GM12878 (cell line): ENCODE data around the gene COQ5. TPM values are rescaled to one million over a fixed set of nuclear protein-coding genes. Genes with fewer than 3 reads are reported as not detected.

ENCODE experiments used
- ATAC-seq: fragments of 200-7000 bp; cut with Tn5 transposase; 3 replicates; pipeline ENCODE4 v1.9.1; 2020; ENCODE audit warnings: mild to moderate bottlenecking, moderate library complexity
- BruUV-seq: library from RNA; stranded (reverse); fragments of 400-500 nt; replicated peaks from 2 replicates; lab custom pipeline; 2021; lab: Mats Ljungman, UMichigan
- CTCF ChIA-PET: fragments of 300-600 bp; sonication (Branson Sonifier 250); formaldehyde crosslinking; extraction: SDS; loops from one replicate; lab custom pipeline; 2021; ENCODE audit warnings: inconsistent platforms; lab: Yijun Ruan, JAX
- POLR2A ChIA-PET: fragments of 350-600 bp; formaldehyde crosslinking; extraction: SDS; loops from one replicate; lab custom pipeline; 2021; ENCODE audit warnings: inconsistent platforms; lab: Charles Lee
- RAD21 ChIA-PET: fragments of 300-600 bp; sonication (Branson Sonifier 250); formaldehyde crosslinking; loops from one replicate; lab custom pipeline; 2023; ENCODE audit warnings: antibody characterized with exemption; ENCODE audit not compliant: unreplicated experiment; lab: Charles Lee
- SMC1A ChIA-PET: fragments of 300-600 bp; sonication (Branson Sonifier 250); formaldehyde crosslinking; loops from one replicate; lab custom pipeline; 2023; ENCODE audit not compliant: unreplicated experiment, uncharacterized antibody; lab: Charles Lee
- DNase-seq: peaks from one replicate; pipeline ENCODE4 v3.0.0-alpha.2; 2011; ENCODE audit warnings: low read depth, low spot score
- FAIRE-seq: peaks from 3 replicates; lab custom pipeline; 2011; peaks lifted over from hg19 to GRCh38; lab: Jason Lieb, UNC
- H2AFZ ChIP-seq: 2 replicates; pipeline ENCODE4 v1.6.0; 2011; ENCODE audit warnings: low read depth, low read length, control low read depth; ENCODE audit not compliant: control insufficient read depth
- H3K27ac ChIP-seq: 2 replicates; pipeline ENCODE4 v1.5.1; 2011; ENCODE audit warnings: control low read depth; ENCODE audit not compliant: control insufficient read depth, insufficient read depth
- H3K27me3 ChIP-seq, 2 experiments: replicated peaks in 1 of 2; 2 replicates each; pipeline versions ENCODE4 v1.6.0 to v1.6.1; 2011; ENCODE audit warnings: low read length in 1 of 2; ENCODE audit not compliant: control insufficient read depth in 2 of 2, insufficient read depth in 2 of 2
- H3K36me3 ChIP-seq, 2 experiments: 2 replicates each; pipeline ENCODE4 v1.5.1; 2011; ENCODE audit warnings: low read length in 1 of 2; ENCODE audit not compliant: control insufficient read depth in 2 of 2, insufficient read depth in 2 of 2
- H3K4me1 ChIP-seq: 2 replicates; pipeline ENCODE4 v1.6.1; 2011; ENCODE audit warnings: mild to moderate bottlenecking, low read length, moderate library complexity, mixed read lengths; ENCODE audit not compliant: control insufficient read depth, insufficient read depth
- H3K4me2 ChIP-seq: 2 replicates; pipeline ENCODE4 v1.6.0; 2011; ENCODE audit warnings: control low read depth; ENCODE audit not compliant: control insufficient read depth, insufficient read depth
- H3K4me3 ChIP-seq: fragments of 200-600 bp; sonication (generic); 2 replicates; pipeline ENCODE4 v1.5.1; 2016
- H3K79me2 ChIP-seq: 2 replicates; pipeline ENCODE4 v1.6.0; 2011; ENCODE audit warnings: low read length; ENCODE audit not compliant: control insufficient read depth, insufficient read depth
- H3K9ac ChIP-seq: 2 replicates; pipeline ENCODE4 v1.8.0; 2011; ENCODE audit warnings: low read length, control low read depth, mixed read lengths; ENCODE audit not compliant: control insufficient read depth, insufficient read depth
- H3K9me3 ChIP-seq: replicated peaks from 3 replicates; pipeline ENCODE4 v1.5.1; 2011; ENCODE audit warnings: mild to moderate bottlenecking, low read length; ENCODE audit not compliant: control insufficient read depth, insufficient read depth
- H4K20me1 ChIP-seq: 2 replicates; pipeline ENCODE4 v1.6.0; 2011; ENCODE audit not compliant: control insufficient read depth, insufficient read depth
- MYC ChIP-seq: IDR thresholded peaks from 2 replicates; pipeline ENCODE4 v1.6.1; 2011; ENCODE audit warnings: mild to moderate bottlenecking, low read length, moderate library complexity, inconsistent platforms; ENCODE audit not compliant: insufficient read depth, insufficient replicate concordance, insufficient read length, severe bottlenecking
- ZNF217 ChIP-seq: fragments of 450-650 bp; IDR thresholded peaks from 2 replicates; pipeline ENCODE4 v1.6.1; 2017; ENCODE audit warnings: antibody characterized with exemption, mild to moderate bottlenecking
- WGBS: methylation state at CpG from one replicate; pipeline ENCODE4 v1.1.6; 2016; ENCODE audit warnings: low lambda C conversion rate; ENCODE audit not compliant: insufficient replicate concordance, insufficient coverage; ENCODE audit errors: missing lambda C conversion rate; 5-methylcytosine and 5-hydroxymethylcytosine counted together
- in situ Hi-C: fragments of 300-500 bp; cut with MboI; formaldehyde crosslinking; loops from 9 replicates; pipeline ENCODE4 v1.14.3; 2018; ENCODE audit warnings: mixed read lengths
- intact Hi-C: fragments of 100-400 bp; cut with micrococcal nuclease; formaldehyde crosslinking; loops from one replicate; pipeline ENCODE4 v1.14.2; 2022; ENCODE audit not compliant: unreplicated experiment
- polyA plus RNA-seq, 11 experiments: library from polyadenylated mRNA; depleted of rRNA in 4 of 11; unstranded in 6 of 11; stranded (reverse) in 5 of 11; fragments of >200 nt; fragmentation: Nextera tagmentation in 4 of 11; fragmentation: Illumina TruSeq in 1 of 11; extraction: Ambion mirVana in 4 of 11; extraction: Trizol in 1 of 11; gene quantifications; 1 replicate in 1 of 11; 2 replicates in 10 of 11; pipeline versions ENCODE4 v1.2.1 to v1.2.3, GENCODE V29; 2011 to 2016; ENCODE audit warnings: inconsistent platforms in 2 of 11, missing spikeins in 2 of 11, low read depth in 1 of 11
- total RNA-seq, 4 experiments: library from RNA; depleted of rRNA in 3 of 4; stranded (reverse); fragments of >200 nt in 3 of 4; fragmentation: Illumina TruSeq in 1 of 4; extraction: Trizol in 1 of 4; gene quantifications; 2 replicates each; pipeline versions ENCODE4 v1.2.1 to v1.2.3, GENCODE V29; 2013 to 2021
- TF ChIP-seq, protein P1 (sequence below): fragments of 450-650 bp; IDR thresholded peaks from 2 replicates; pipeline ENCODE4 v1.6.1; 2017; ENCODE audit warnings: antibody characterized with exemption, mild to moderate bottlenecking, moderate library complexity
- TF ChIP-seq, protein P2 (sequence below): fragments of 450-650 bp; IDR thresholded peaks from 2 replicates; pipeline ENCODE4 v1.6.1; 2016; ENCODE audit warnings: mild to moderate bottlenecking

COQ5 gene
- total and polyA plus RNA-seq, 10 of the 15 experiments (the other 5 are each of a cell fraction or from before 2014, with no cell fraction given), result 24.8 to 69.3 (median 37.8) TPM

GRCh38 chr12:120472521-120472920 lies 56.4 kb downstream of the COQ5 start (continued):
- TF ChIP-seq, protein P1, sequence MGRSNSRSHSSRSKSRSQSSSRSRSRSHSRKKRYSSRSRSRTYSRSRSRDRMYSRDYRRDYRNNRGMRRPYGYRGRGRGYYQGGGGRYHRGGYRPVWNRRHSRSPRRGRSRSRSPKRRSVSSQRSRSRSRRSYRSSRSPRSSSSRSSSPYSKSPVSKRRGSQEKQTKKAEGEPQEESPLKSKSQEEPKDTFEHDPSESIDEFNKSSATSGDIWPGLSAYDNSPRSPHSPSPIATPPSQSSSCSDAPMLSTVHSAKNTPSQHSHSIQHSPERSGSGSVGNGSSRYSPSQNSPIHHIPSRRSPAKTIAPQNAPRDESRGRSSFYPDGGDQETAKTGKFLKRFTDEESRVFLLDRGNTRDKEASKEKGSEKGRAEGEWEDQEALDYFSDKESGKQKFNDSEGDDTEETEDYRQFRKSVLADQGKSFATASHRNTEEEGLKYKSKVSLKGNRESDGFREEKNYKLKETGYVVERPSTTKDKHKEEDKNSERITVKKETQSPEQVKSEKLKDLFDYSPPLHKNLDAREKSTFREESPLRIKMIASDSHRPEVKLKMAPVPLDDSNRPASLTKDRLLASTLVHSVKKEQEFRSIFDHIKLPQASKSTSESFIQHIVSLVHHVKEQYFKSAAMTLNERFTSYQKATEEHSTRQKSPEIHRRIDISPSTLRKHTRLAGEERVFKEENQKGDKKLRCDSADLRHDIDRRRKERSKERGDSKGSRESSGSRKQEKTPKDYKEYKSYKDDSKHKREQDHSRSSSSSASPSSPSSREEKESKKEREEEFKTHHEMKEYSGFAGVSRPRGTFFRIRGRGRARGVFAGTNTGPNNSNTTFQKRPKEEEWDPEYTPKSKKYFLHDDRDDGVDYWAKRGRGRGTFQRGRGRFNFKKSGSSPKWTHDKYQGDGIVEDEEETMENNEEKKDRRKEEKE, result no peak
- no peak for TF ChIP-seq ZNF217

GRCh38 chr12:120470150-120470784 lies 58.7 kb downstream of the COQ5 start:
- ChIA-PET SMC1A (interaction anchor here (1.5 to 2.8 kb wide), 2 partner anchors 26 to 68 kb away, joined by 5 to 10 read pairs; partner anchors contain the start of gene DYNLL1), CTCF (interaction anchor here (0.7 to 5.9 kb wide), 18 partner anchors 14 to 168 kb away, joined by 3 to 39 read pairs (median 3); partner anchors contain the start of genes COQ5, COX6A1, DYNLL1 and POP5)
- no peak for DNase-seq
- Histone ChIP-seq H3K4me1 (peaks cover 16% of the 10 kb centered on the region), H3K9ac (peak overlapping the region; percentile 60), H3K36me3 (peaks cover 0 to 12% of the 10 kb centered on the region in 2 experiments; a peak in 3 of 4 replicates), H2AFZ (peak overlapping the region; percentile 97)
- in situ Hi-C loops, result no loop called here
- TF ChIP-seq MYC, result no peak
- TF ChIP-seq, protein P2, sequence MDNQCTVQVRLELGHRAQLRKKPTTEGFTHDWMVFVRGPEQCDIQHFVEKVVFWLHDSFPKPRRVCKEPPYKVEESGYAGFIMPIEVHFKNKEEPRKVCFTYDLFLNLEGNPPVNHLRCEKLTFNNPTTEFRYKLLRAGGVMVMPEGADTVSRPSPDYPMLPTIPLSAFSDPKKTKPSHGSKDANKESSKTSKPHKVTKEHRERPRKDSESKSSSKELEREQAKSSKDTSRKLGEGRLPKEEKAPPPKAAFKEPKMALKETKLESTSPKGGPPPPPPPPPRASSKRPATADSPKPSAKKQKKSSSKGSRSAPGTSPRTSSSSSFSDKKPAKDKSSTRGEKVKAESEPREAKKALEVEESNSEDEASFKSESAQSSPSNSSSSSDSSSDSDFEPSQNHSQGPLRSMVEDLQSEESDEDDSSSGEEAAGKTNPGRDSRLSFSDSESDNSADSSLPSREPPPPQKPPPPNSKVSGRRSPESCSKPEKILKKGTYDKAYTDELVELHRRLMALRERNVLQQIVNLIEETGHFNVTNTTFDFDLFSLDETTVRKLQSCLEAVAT, result peak; percentile 96
- TF ChIP-seq, all 136 proteins: peak for 1
- Histone ChIP-seq H3K79me2 (peaks cover 49% of the 10 kb centered on the region), H4K20me1 (peaks cover 10% of the 10 kb centered on the region), H3K9me3 (no peaks in the 10 kb centered on the region), H3K27ac (peak overlapping the region; percentile 80), H3K4me2 (peak overlapping the region; percentile 96), H3K27me3 (no peaks in the 10 kb centered on the region), H3K4me3 (peak overlapping the region; percentile 87)
- ChIA-PET RAD21 (no interaction called here), POLR2A (interaction anchor here (0.5 to 1.2 kb wide), 6 partner anchors 25 to 106 kb away, joined by 3 to 9 read pairs (median 3); partner anchors contain the start of gene DYNLL1)
- FAIRE-seq (no peak), ATAC-seq (peak; percentile 36)
- WGBS, result 77% methylated on average over 26 of the region's 26 CpGs
- BruUV-seq, result no TSS peak
- intact Hi-C loops, result no loop called here
